SK-N-SH treated with all-trans-retinoic acid at 6 μM for 48 hours (cell line): ENCODE results near the gene RNF213.

ENCODE experiments used
- ATAC-seq: fragments of 200-7000 bp; cut with Tn5 transposase; 3 replicates; pipeline ENCODE4 v1.9.1; 2020; ENCODE audit warnings: mild to moderate bottlenecking, moderate library complexity
- ARNTL ChIP-seq: fragments of 450-650 bp; formaldehyde crosslinking; IDR thresholded peaks from 2 replicates; pipeline ENCODE4 v1.5.0; 2020; ENCODE audit warnings: low read depth, mild to moderate bottlenecking, moderate library complexity, borderline replicate concordance
- BACH2 ChIP-seq: fragments of 250-450 bp; sonication (Bioruptor Pico); IDR thresholded peaks from 2 replicates; pipeline ENCODE4 v1.9.0; 2021; ENCODE audit warnings: mild to moderate bottlenecking, borderline replicate concordance
- CREB5 ChIP-seq: fragments of 250-450 bp; sonication (Bioruptor Pico); IDR thresholded peaks from 2 replicates; pipeline ENCODE4 v1.5.1; 2020; ENCODE audit warnings: low read depth, mild to moderate bottlenecking, moderate library complexity
- CSDC2 ChIP-seq: fragments of 250-450 bp; sonication (Bioruptor Pico); IDR thresholded peaks from 2 replicates; pipeline ENCODE4 v1.5.0; 2020; ENCODE audit warnings: mild to moderate bottlenecking, moderate library complexity
- ESRRG ChIP-seq: fragments of 250-450 bp; sonication (Bioruptor Pico); IDR thresholded peaks from 2 replicates; pipeline ENCODE4 v1.6.1; 2021; ENCODE audit warnings: mild to moderate bottlenecking
- GLIS3 ChIP-seq: fragments of 250-450 bp; sonication (Bioruptor Pico); IDR thresholded peaks from 2 replicates; pipeline ENCODE4 v1.5.0; 2020; ENCODE audit warnings: mild to moderate bottlenecking, moderate library complexity
- ISL1 ChIP-seq: fragments of 250-450 bp; sonication (Bioruptor Pico); IDR thresholded peaks from 2 replicates; pipeline ENCODE4 v2.1.2; 2022; ENCODE audit warnings: mild to moderate bottlenecking, moderate library complexity
- OSR1 ChIP-seq: fragments of 250-450 bp; sonication (Bioruptor Pico); IDR thresholded peaks from 2 replicates; pipeline ENCODE4 v1.8.0; 2022; ENCODE audit warnings: moderate library complexity, mild to moderate bottlenecking, inconsistent platforms
- POU6F1 ChIP-seq: fragments of 250-450 bp; sonication (Bioruptor Pico); IDR thresholded peaks from 2 replicates; pipeline ENCODE4 v1.8.0; 2021; ENCODE audit warnings: low read depth, mild to moderate bottlenecking, moderate library complexity, borderline replicate concordance
- PPARA ChIP-seq: fragments of 250-450 bp; sonication (Bioruptor Pico); IDR thresholded peaks from 2 replicates; pipeline ENCODE4 v1.5.0; 2020; ENCODE audit warnings: mild to moderate bottlenecking, borderline replicate concordance
- RARB ChIP-seq: fragments of 250-450 bp; sonication (Bioruptor Pico); IDR thresholded peaks from 2 replicates; pipeline ENCODE4 v1.8.0; 2021; ENCODE audit warnings: mild to moderate bottlenecking, moderate library complexity
- SNAI2 ChIP-seq: fragments of 250-450 bp; sonication (Bioruptor Pico); IDR thresholded peaks from 2 replicates; pipeline ENCODE4 v1.5.0; 2020; ENCODE audit warnings: mild to moderate bottlenecking, moderate library complexity
- TCF4 ChIP-seq: fragments of 250-450 bp; sonication (Bioruptor Pico); IDR thresholded peaks from 2 replicates; pipeline ENCODE4 v1.8.0; 2021; ENCODE audit warnings: mild to moderate bottlenecking, moderate library complexity, borderline replicate concordance
- TOX ChIP-seq: fragments of 250-450 bp; sonication (Bioruptor Pico); IDR thresholded peaks from 2 replicates; pipeline ENCODE4 v1.8.0; 2021; ENCODE audit warnings: mild to moderate bottlenecking, moderate library complexity, borderline replicate concordance
- ZC3H10 ChIP-seq: fragments of 250-450 bp; sonication (Bioruptor Pico); IDR thresholded peaks from 2 replicates; pipeline ENCODE4 v1.5.1; 2021; ENCODE audit warnings: mild to moderate bottlenecking, moderate library complexity
- ZFP3 ChIP-seq: fragments of 250-450 bp; sonication (Bioruptor Pico); IDR thresholded peaks from 2 replicates; pipeline ENCODE4 v1.5.0; 2020; ENCODE audit warnings: mild to moderate bottlenecking, moderate library complexity
- ZFP30 ChIP-seq: fragments of 450-650 bp; formaldehyde crosslinking; IDR thresholded peaks from 2 replicates; pipeline ENCODE4 v1.5.0; 2022; ENCODE audit warnings: mild to moderate bottlenecking, moderate library complexity
- ZNF565 ChIP-seq: fragments of 450-650 bp; formaldehyde crosslinking; conservative IDR thresholded peaks from 2 replicates; pipeline ENCODE4 v1.5.0; 2020; ENCODE audit warnings: low read depth, mild to moderate bottlenecking, moderate library complexity
- ZNF70 ChIP-seq: fragments of 450-650 bp; formaldehyde crosslinking; IDR thresholded peaks from 2 replicates; pipeline ENCODE4 v1.5.0; 2020; ENCODE audit warnings: mild to moderate bottlenecking, moderate library complexity
- ZNF8 ChIP-seq: fragments of 450-650 bp; formaldehyde crosslinking; IDR thresholded peaks from 2 replicates; pipeline ENCODE4 v1.5.0; 2020; ENCODE audit warnings: mild to moderate bottlenecking, moderate library complexity
- TF ChIP-seq, protein P1 (sequence below): fragments of 250-450 bp; sonication (Bioruptor Pico); IDR thresholded peaks from 2 replicates; pipeline ENCODE4 v1.8.0; 2020; ENCODE audit warnings: mild to moderate bottlenecking, moderate library complexity, borderline replicate concordance
- TF ChIP-seq, protein P2 (sequence below): fragments of 250-450 bp; sonication (Bioruptor Pico); IDR thresholded peaks from 2 replicates; pipeline ENCODE4 v1.5.1; 2021; ENCODE audit warnings: mild to moderate bottlenecking, moderate library complexity

The RNF213 gene

GRCh38 chr17:80218391-80218790 lies 42.3 kb upstream of the RNF213 start:
- TF ChIP-seq GLIS3: no peak
- TF ChIP-seq TCF4 (CRISPR knock-in tag): no peak
- ATAC-seq: no peak

DNA sequence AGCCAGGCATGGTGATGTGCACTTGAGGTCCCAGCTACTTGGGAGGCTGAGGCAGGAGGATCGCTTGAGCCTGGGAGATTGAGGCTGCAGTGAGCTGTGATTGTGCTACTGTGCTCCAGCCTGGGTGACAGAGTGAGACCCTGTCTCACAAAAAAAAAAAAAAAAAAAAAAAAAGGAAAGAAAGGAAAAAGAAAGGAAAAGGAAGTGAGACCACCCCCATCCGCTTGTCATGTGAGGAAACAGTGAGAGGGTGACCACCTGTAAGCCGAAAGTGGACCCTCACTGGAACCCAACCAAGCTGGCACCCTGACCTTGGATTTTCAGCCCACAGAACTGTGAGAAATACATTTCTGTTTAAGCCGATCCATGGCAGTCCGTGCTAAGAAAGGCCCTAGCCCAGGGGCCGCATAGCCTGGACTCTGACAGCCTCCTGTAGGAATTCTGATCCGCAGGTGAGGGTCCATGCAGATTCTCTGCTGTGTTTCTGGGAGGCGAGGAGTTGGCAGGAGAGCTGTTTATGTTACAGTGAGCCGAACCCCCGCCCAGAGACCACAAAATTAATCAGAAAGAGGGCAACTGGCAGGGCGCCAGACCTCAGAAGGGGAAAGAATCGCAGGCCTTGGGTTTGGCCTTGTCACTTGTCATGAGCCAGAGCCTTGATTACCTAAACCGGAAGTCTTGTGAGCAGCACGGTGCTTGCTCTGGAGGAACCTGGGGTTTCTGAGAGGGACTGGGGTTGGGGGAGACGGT lies 41.5 kb upstream of the RNF213 start:
- TF ChIP-seq POU6F1 (CRISPR knock-in tag) (no peak), CREB5 (CRISPR knock-in tag) (no peak), PPARA (no peak), TOX (CRISPR knock-in tag) (no peak), GLIS3 (no peak), ZFP3 (no peak), RARB (no peak), ESRRG (CRISPR knock-in tag) (no peak), TCF4 (CRISPR knock-in tag) (no peak), SNAI2 (CRISPR knock-in tag) (no peak), OSR1 (no peak), ZNF565 (CRISPR knock-in tag) (no peak)
- TF ChIP-seq, protein P1, sequence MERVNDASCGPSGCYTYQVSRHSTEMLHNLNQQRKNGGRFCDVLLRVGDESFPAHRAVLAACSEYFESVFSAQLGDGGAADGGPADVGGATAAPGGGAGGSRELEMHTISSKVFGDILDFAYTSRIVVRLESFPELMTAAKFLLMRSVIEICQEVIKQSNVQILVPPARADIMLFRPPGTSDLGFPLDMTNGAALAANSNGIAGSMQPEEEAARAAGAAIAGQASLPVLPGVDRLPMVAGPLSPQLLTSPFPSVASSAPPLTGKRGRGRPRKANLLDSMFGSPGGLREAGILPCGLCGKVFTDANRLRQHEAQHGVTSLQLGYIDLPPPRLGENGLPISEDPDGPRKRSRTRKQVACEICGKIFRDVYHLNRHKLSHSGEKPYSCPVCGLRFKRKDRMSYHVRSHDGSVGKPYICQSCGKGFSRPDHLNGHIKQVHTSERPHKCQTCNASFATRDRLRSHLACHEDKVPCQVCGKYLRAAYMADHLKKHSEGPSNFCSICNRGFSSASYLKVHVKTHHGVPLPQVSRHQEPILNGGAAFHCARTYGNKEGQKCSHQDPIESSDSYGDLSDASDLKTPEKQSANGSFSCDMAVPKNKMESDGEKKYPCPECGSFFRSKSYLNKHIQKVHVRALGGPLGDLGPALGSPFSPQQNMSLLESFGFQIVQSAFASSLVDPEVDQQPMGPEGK (CRISPR knock-in tag): no peak
- peak; percentile 54 for ATAC-seq

DNA sequence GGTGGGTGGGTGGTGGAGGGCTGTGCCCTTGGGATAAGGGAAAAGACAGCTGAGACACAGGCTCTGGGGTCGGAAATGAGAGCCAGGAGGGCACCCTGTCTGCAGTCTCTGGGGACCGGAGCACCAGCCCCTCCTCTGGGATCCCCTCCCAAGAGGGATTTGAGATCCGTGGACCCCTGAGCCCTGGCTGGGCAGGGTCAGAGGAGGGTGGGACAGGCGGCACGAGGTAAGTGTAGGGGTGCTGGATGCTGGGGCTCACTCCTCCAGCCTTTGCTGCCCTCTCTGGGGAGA lies 40.9 kb upstream of the RNF213 start:
- no peak; the same call in 1 of the 3 replicates for ATAC-seq
- TF ChIP-seq OSR1 (no peak), SNAI2 (CRISPR knock-in tag) (no peak)

DNA sequence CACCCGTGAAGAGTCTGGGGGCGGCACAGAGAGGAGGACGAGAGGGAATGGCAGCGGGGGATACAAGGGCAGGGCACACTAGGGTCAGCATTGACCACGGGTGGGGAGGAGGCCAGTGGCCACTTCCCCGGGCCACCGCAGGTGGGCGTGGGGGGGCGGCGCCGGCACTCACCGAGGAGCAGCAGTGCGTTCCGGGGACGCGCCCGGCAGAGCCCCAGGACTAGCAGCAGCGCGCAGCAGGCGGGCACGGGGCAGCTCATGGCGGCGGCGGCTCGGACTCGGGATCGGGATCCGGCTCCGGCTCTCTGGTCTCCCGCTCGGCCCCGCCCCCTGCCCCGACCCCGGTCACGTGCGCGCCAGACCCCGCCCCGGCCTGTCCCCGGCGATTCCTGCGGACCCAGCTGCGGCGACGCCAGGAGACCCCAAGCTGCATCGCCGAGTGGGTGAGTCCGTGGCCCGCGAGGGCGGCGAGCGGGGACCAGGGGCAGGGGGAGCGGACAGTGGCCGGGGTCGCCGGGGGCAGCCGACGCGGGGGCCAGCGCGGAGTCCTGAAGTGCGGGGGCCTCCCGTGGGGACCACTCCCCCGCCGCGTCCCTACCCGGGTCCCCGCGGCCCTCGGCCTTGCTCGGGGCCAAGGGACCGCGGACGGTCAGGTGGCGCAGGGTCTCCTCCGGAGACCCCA lies 40.5 kb upstream of the RNF213 start, which contains the start of the genes SGSH and SLC26A11:
SGSH (minus strand) TSS at position 280 of the 682 bp plus-strand sequence; CDS start at position 260, 20 bp downstream.
SLC26A11 (plus strand) TSS at position 374 of the 682 bp plus-strand sequence. CDS start 1,134 bp downstream, outside the sequence.
- ATAC-seq: peak; percentile 92
- TF ChIP-seq ARNTL (CRISPR knock-in tag) (no peak), ZFP3 (no peak), PPARA (no peak), POU6F1 (CRISPR knock-in tag) (no peak), OSR1 (no peak), SNAI2 (CRISPR knock-in tag) (no peak), TOX (CRISPR knock-in tag) (no peak), ZC3H10 (no peak), ZNF70 (no peak), ZFP30 (no peak), TCF4 (CRISPR knock-in tag) (no peak), ESRRG (CRISPR knock-in tag) (no peak), ZNF8 (CRISPR knock-in tag) (no peak), CSDC2 (CRISPR knock-in tag) (no peak), BACH2 (no peak), CREB5 (CRISPR knock-in tag) (no peak), ISL1 (CRISPR knock-in tag) (no peak)
- TF ChIP-seq, protein P2, sequence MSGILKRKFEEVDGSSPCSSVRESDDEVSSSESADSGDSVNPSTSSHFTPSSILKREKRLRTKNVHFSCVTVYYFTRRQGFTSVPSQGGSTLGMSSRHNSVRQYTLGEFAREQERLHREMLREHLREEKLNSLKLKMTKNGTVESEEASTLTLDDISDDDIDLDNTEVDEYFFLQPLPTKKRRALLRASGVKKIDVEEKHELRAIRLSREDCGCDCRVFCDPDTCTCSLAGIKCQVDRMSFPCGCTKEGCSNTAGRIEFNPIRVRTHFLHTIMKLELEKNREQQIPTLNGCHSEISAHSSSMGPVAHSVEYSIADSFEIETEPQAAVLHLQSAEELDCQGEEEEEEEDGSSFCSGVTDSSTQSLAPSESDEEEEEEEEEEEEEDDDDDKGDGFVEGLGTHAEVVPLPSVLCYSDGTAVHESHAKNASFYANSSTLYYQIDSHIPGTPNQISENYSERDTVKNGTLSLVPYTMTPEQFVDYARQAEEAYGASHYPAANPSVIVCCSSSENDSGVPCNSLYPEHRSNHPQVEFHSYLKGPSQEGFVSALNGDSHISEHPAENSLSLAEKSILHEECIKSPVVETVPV (CRISPR knock-in tag): no peak
- TF ChIP-seq, protein P1 (CRISPR knock-in tag): no peak
